DMS53 (cell line): ENCODE results near the gene PAIP2B.
A peak's percentile ranks its signal among the peaks of the same experiment; 100 is the strongest.
"Not testable (repeated sequence)": the region's sequence is repeated elsewhere in the genome, so short reads cannot be mapped to it uniquely, and the experiment has no call there.

Source experiments
- DNase-seq: peaks from one replicate; lab custom pipeline; 2025; lab: John Stamatoyannopoulos, UW

PAIP2B gene

GRCh38 chr2:71216501-71216900, 10.4 kb downstream of the PAIP2B start:
- DNase-seq: no peak

DNA sequence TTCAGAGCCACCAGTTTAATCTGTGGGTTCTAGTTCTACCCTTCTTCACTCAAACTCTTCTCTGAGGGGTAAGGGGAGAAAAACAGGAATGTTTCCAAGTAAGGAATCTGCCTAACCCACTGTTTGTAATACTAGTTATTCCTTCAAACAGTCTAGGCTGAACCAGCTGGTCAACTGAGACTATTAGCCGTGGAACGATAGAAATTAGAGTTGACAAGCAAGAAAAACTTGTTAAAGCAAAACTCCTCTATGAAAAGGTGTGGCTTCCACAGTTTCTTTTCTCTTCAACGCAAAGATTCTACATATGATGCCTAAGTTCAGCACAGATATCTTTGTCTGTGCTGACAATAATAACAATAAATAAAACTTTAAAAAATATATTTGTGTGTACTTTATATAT, 11.5 kb downstream of the PAIP2B start:
- no peak for DNase-seq

- no peak for DNase-seq
These were observed 14.6 kb downstream of the PAIP2B start for GRCh38 chr2:71212336-71212735.

DNA sequence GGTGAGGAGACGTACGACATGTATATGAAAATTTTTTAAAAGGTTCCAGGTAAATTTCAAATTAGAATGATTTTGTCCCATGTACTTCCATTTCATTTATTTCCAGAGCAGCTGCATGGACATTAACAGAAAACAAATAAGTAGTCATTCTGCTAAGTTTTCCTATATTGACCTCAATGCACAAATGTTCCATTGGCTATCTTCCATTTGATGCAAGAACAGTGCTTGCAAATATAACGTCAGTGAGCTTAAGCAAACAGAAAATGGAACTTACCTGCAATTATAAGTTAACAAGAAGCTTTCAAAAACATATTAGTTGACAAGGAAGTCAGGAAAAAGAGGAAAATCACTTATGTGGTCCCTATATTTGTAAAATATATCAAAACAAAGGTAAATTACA, 16.6 kb downstream of the PAIP2B start:
- DNase-seq: no peak

- DNase-seq: no peak
These were observed 18.1 kb downstream of the PAIP2B start for GRCh38 chr2:71208756-71209155.

GRCh38 chr2:71207601-71208000, 19.3 kb downstream of the PAIP2B start:
- DNase-seq: no peak

- no peak for DNase-seq
These were observed 20.6 kb downstream of the PAIP2B start for GRCh38 chr2:71206271-71206670.

GRCh38 chr2:71191570-71191943, 35.3 kb downstream of the PAIP2B start:
- no peak for DNase-seq

DNA sequence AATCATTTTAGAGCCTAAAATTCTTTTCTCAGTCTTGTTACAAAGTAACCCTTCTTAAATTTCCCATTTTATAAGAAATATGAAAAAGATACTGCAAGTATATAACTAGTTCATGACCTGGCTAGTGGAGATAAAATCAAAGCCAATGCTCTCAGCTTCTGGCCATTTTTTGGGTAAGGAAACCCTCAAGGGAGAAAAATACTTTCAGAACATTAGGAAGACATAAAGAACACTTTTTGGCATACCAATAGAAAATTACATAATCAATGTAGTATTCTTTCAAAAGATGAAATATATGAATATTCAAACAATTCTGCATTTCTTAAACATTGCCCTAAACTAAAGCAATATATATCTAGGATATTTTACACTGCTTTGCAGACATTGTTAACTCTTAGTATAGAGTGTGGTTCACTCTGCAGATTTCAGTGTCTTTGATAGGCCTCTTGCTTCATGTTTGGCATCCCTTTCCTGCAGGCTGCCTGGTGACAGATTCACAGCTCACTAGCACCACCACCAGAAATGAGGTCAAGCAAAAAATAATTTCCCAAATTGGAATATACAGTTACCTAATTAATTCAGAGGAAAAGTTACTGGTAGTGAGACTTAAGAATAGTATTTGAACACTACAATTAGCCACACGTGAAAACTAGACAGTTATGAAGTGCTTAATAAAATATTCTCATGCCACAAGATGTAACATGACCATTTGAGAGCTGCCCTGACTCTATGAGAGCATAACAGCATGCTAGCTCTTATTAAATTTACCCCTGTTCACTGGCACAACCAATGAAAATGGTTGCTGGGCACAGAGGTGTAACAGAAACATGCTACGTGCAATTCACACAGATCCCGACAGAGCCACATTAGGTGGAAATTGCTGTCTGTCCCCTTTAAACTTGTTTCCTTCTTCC, 36.0 kb downstream of the PAIP2B start:
- peak; percentile 67 for DNase-seq

GRCh38 chr2:71187589-71187988, 39.3 kb downstream of the PAIP2B start:
- DNase-seq: no peak

GRCh38 chr2:71186973-71187372, 39.9 kb downstream of the PAIP2B start:
- DNase-seq: no peak

- DNase-seq: not testable (repeated sequence)
These were observed 43.4 kb downstream of the PAIP2B start for GRCh38 chr2:71183306-71184115.

- peak; percentile 78 for DNase-seq
These were observed 45.6 kb downstream of the PAIP2B start for GRCh38 chr2:71181316-71181715.

DNA sequence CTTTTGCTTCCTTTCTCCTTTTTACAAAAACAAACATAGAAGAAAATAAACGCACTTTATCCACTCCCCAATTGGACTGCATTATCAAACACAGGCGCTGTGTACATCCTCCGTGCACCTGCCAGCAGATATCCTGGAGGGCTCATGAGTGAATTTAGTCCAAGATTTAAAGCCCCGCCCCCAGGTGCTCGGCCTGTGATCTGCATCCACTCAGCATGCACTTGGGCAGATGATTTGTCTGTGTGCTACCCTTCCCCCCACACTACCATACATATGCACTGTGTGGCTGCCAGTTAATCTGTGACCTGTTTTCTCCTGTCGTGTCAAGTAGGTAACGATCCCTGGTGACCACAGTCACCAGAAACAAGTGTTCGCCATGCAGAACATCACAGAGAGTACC, 48.1 kb downstream of the PAIP2B start:
- DNase-seq: peak; percentile 89

DNA sequence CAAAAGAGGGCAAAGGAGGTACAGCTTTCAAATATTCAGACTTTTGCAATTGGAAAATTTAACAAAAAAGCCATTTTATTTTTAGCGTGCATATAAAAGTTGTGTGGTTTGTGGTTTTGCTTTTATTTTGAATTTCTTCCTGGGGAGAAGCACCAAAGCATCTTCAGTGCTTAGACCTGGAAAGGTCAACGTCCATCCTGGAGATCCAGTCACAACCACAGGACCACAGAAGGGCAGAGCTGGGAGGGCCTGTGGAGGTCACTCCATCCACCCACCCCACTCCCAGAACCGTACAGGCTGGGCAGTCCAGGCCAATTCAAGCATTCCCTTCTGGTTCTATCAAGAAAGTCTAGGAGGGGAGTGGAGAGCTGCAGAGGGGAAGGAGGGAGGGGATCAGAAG, 52.7 kb downstream of the PAIP2B start:
- no peak for DNase-seq

- DNase-seq: no peak
These were observed 53.8 kb downstream of the PAIP2B start for GRCh38 chr2:71173096-71173495.

DNA sequence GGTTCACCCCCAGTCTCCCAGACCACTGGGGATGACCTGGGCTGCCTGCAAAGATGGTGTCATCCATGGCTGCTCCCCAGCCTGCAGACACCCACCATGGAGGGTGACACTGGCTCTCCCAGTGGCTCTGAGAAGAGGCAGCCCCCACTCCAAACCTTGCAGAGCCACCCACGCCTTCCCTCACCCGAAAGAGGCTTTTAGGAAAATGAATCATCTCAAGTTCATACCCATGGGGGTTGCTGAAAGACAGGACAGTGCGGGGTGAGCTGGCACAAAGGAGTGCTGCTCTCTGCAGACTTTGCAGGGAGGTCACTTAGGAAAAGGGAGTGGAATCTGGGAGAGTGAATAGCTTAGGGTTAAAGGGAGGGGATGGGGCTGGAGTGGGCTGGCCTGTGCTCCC, 60.1 kb downstream of the PAIP2B start:
- DNase-seq: no peak

DNA sequence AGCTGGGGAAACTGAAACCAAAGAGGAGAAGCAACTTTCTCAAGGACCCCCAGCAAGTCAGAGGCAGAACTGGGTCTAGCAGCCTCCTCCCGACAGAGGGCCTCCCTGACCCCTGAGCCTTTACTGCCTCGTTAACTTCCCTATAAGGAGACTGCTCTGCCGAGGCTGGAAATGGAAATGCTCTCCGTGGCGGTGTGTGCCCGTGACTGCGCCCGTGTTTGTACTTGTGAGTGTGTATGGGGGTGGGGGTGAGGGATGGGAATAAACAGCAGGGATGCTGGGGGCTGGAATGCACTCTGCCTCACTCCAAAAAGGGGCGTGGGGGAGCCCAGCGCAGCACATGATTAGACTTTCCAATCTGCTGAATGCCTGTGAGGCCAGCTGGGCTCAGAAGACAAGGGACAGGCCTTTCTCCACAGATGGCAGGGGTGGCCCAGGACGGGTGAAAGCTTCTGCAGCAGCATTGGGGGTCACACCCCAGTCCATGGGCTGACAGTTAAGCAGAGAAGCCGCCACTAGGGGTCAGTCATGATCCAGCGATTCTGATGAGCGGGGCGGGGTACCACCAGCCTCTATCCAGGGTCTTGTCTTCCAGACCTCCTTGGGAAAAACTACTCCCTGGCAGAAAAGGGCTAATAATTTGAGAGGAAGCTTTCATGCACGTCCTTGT, 69.6 kb downstream of the PAIP2B start:
- DNase-seq: peak; percentile 66

- peak; percentile 70 for DNase-seq
These were observed 70.3 kb downstream of the PAIP2B start for GRCh38 chr2:71156573-71156972.

- DNase-seq: no peak
These were observed 71.1 kb downstream of the PAIP2B start for GRCh38 chr2:71155846-71156245.

- peak; percentile 79 for DNase-seq
These were observed 72.1 kb downstream of the PAIP2B start for GRCh38 chr2:71154798-71155197.

DNA sequence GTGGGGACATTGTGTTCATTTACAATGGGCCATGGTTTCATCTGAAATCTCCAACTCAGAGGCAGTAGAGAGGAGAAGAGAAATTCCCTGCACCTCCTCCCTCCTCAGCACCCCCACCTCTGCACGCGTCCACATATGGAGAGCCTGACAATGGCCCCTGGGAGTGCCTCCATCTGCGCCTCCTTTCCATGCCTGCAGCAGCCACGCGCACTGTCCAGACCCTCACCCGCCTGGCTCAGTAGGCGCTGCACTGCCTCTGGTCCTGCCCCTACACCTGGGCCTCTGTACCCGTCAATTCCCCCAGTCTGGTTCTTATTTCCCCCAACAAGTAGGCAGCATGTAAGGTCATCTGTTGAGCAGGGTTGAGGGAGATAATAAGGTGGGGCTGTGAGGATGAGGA, 72.6 kb downstream of the PAIP2B start:
- no peak for DNase-seq
